HCT116 (cell line): ENCODE data around the gene POLA1. TPM values are rescaled to one million over a fixed set of nuclear protein-coding genes. Genes with fewer than 3 reads are reported as not detected.

Source experiments
- ATAC-seq: fragments of 200-7000 bp; cut with Tn5 transposase; 2 replicates; pipeline ENCODE4 v1.9.1; 2020; ENCODE audit warnings: mild to moderate bottlenecking, moderate library complexity
- BruUV-seq: library from RNA; stranded (reverse); fragments of 400-500 nt; replicated peaks from 2 replicates; lab custom pipeline; 2021; lab: Mats Ljungman, UMichigan
- CTCF ChIA-PET: fragments of 300-600 bp; sonication (Branson Sonifier 250); formaldehyde crosslinking; loops from one replicate; lab custom pipeline; 2021; ENCODE audit warnings: antibody characterized with exemption; lab: Charles Lee
- POLR2A ChIA-PET: fragments of 300-600, 350-600 bp; sonication (Branson Sonifier 250); formaldehyde crosslinking; loops from one replicate; lab custom pipeline; 2021; ENCODE audit warnings: antibody characterized with exemption; lab: Charles Lee
- RAD21 ChIA-PET, 2 experiments: fragments of 300-600 bp; sonication (Branson Sonifier 250); formaldehyde crosslinking; loops; one replicate each; lab custom pipeline; 2023; ENCODE audit warnings: low total read pairs in 2 of 2; ENCODE audit not compliant: uncharacterized antibody in 2 of 2, unreplicated experiment in 2 of 2, low non-redundant PET in 1 of 2; lab: Charles Lee
- DNase-seq: peaks from one replicate; pipeline ENCODE4 v3.0.0-alpha.2; 2010; ENCODE audit warnings: low read depth, low spot score
- H2AFZ ChIP-seq: fragments of 200-600 bp; shearing (Covaris generic), sonication (generic); 2 replicates; pipeline ENCODE4 v1.6.1; 2017; ENCODE audit warnings: low read depth, mixed run types, mixed read lengths, antibody characterized with exemption, low read length; ENCODE audit not compliant: poor library complexity, severe bottlenecking
- H3K27ac ChIP-seq: 2 replicates; pipeline ENCODE4 v1.5.1; 2012; ENCODE audit warnings: low read depth, low read length
- H3K27me3 ChIP-seq: fragments of 200-600 bp; sonication (generic); 2 replicates; pipeline ENCODE4 v1.6.1; 2016; ENCODE audit warnings: mixed run types, low read length, mixed read lengths; ENCODE audit not compliant: insufficient read depth
- H3K36me3 ChIP-seq, 2 experiments: fragments of 200-500 bp in 1 of 2; fragments of 200-600 bp in 1 of 2; sonication (Bioruptor generic) in 1 of 2; sonication (generic) in 1 of 2; 2 replicates each; pipeline versions ENCODE4 v1.5.1 to v1.6.1; 2014 to 2016; ENCODE audit warnings: low read length in 2 of 2, inconsistent platforms in 1 of 2, mixed read lengths in 1 of 2, mixed run types in 1 of 2; ENCODE audit not compliant: insufficient read depth in 2 of 2, control insufficient read depth in 1 of 2
- H3K4me1 ChIP-seq, 2 experiments: fragments of 200-600 bp in 1 of 2; sonication (generic) in 1 of 2; 2 replicates each; pipeline versions ENCODE4 v1.5.1 to v1.6.1; 2012 to 2017; ENCODE audit warnings: low read length in 2 of 2, inconsistent platforms in 1 of 2, mild to moderate bottlenecking in 1 of 2, mixed read lengths in 1 of 2, mixed run types in 1 of 2, moderate library complexity in 1 of 2; ENCODE audit not compliant: insufficient read depth in 2 of 2, control insufficient read depth in 1 of 2
- H3K4me2 ChIP-seq: fragments of 200-600 bp; sonication (generic); 2 replicates; pipeline ENCODE4 v1.6.1; 2017; ENCODE audit warnings: mixed run types, low read length, mixed read lengths
- H3K4me3 ChIP-seq, 2 experiments: fragments of 200-600 bp in 1 of 2; sonication (generic) in 1 of 2; replicated peaks in 1 of 2; 2 replicates each; pipeline ENCODE4 v1.5.1; 2011 to 2016; ENCODE audit warnings: low read length in 2 of 2, control low read depth in 1 of 2, low read depth in 1 of 2, mild to moderate bottlenecking in 1 of 2, mixed read lengths in 1 of 2, mixed run types in 1 of 2
- H3K79me2 ChIP-seq: fragments of 200-600 bp; sonication (generic); 2 replicates; pipeline ENCODE4 v1.6.1; 2017; ENCODE audit warnings: mild to moderate bottlenecking, mixed run types, low read length, moderate library complexity, mixed read lengths; ENCODE audit not compliant: insufficient read depth
- H3K9ac ChIP-seq: fragments of 200-600 bp; sonication (generic); 2 replicates; pipeline ENCODE4 v1.6.1; 2016; ENCODE audit warnings: low read length, mixed read lengths
- H3K9me2 ChIP-seq: fragments of 200-600 bp; sonication (generic), shearing (Covaris generic); 2 replicates; pipeline ENCODE4 v1.6.1; 2017; ENCODE audit warnings: mixed run types, mild to moderate bottlenecking, moderate library complexity; ENCODE audit not compliant: insufficient read depth
- H3K9me3 ChIP-seq, 2 experiments: fragments of 200-500 bp in 1 of 2; fragments of 200-600 bp in 1 of 2; sonication (Bioruptor generic) in 1 of 2; sonication (generic) in 1 of 2; 2 replicates each; pipeline ENCODE4 v1.6.1; 2014 to 2017; ENCODE audit warnings: low read length in 2 of 2, mixed read lengths in 2 of 2, inconsistent platforms in 1 of 2, low read depth in 1 of 2, mild to moderate bottlenecking in 1 of 2, mixed run types in 1 of 2, moderate library complexity in 1 of 2; ENCODE audit not compliant: control insufficient read depth in 1 of 2, insufficient read depth in 1 of 2
- H4K20me1 ChIP-seq: fragments of 200-600 bp; sonication (generic), shearing (Covaris generic); 2 replicates; pipeline ENCODE4 v1.6.1; 2017; ENCODE audit warnings: mixed run types, mild to moderate bottlenecking, moderate library complexity; ENCODE audit not compliant: insufficient read depth
- CBX3 ChIP-seq: IDR thresholded peaks from 2 replicates; pipeline ENCODE4 v1.6.1; 2012; ENCODE audit warnings: low read depth
- CEBPB ChIP-seq: IDR thresholded peaks from 2 replicates; pipeline ENCODE4 v1.6.1; 2012; ENCODE audit warnings: low read depth
- ELF1 ChIP-seq: IDR thresholded peaks from 2 replicates; pipeline ENCODE4 v1.6.1; 2012; ENCODE audit warnings: low read depth, borderline replicate concordance
- EZH2phosphoT487 ChIP-seq: fragments of 200-600 bp; IDR thresholded peaks from 2 replicates; pipeline ENCODE4 v1.6.1; 2018; ENCODE audit warnings: antibody characterized with exemption, borderline replicate concordance
- FOSL1 ChIP-seq: IDR thresholded peaks from 2 replicates; pipeline ENCODE4 v1.6.1; 2012; ENCODE audit warnings: low read depth
- JUND ChIP-seq: IDR thresholded peaks from 2 replicates; pipeline ENCODE4 v1.6.1; 2012
- POLR2AphosphoS5 ChIP-seq: IDR thresholded peaks from 2 replicates; pipeline ENCODE4 v1.6.1; 2011; ENCODE audit warnings: mild to moderate bottlenecking, low read depth, low read length, moderate library complexity
- RAD21 ChIP-seq: IDR thresholded peaks from 2 replicates; pipeline ENCODE4 v1.6.1; 2012; ENCODE audit warnings: low read depth, mild to moderate bottlenecking
- SIN3A ChIP-seq: IDR thresholded peaks from 2 replicates; pipeline ENCODE4 v1.6.1; 2012; ENCODE audit warnings: low read depth
- SP1 ChIP-seq: IDR thresholded peaks from 2 replicates; pipeline ENCODE4 v1.6.1; 2012; ENCODE audit warnings: low read depth
- SRF ChIP-seq: IDR thresholded peaks from 2 replicates; pipeline ENCODE4 v1.6.1; 2012; ENCODE audit warnings: low read depth
- TCF7L2 ChIP-seq: IDR thresholded peaks from 2 replicates; pipeline ENCODE4 v1.7.0; 2011; ENCODE audit warnings: borderline replicate concordance, inconsistent platforms; ENCODE audit not compliant: insufficient read depth, insufficient read length; ENCODE audit errors: extremely low read depth
- YY1 ChIP-seq: IDR thresholded peaks from 2 replicates; pipeline ENCODE4 v1.6.1; 2011; ENCODE audit warnings: low read length, low read depth, moderate library complexity, mild to moderate bottlenecking; ENCODE audit not compliant: insufficient replicate concordance; ENCODE audit errors: extremely low read depth
- ZNF274 ChIP-seq: fragments of 200-500 bp; sonication (Bioruptor generic); IDR thresholded peaks from 2 replicates; pipeline ENCODE4 v1.6.1; 2014; ENCODE audit warnings: mild to moderate bottlenecking, low read depth, low read length, inconsistent platforms
- intact Hi-C: fragments of 100-400 bp; cut with micrococcal nuclease; formaldehyde crosslinking; loops from 2 replicates; pipeline ENCODE4 v1.10.0; 2022
- total RNA-seq: library from RNA; stranded (reverse); gene quantifications from one replicate; pipeline ENCODE4 v1.2.1, GENCODE V29; 2021; ENCODE audit not compliant: unreplicated experiment
- TF ChIP-seq, protein P1 (sequence below): IDR thresholded peaks from 2 replicates; pipeline ENCODE4 v1.6.1; 2012
- TF ChIP-seq, protein P2 (sequence below), 3 experiments: fragments of 200-600 bp in 1 of 3; sonication (generic) in 1 of 3; IDR thresholded peaks in 2 of 3; conservative IDR thresholded peaks in 1 of 3; 2 replicates each; pipeline ENCODE4 v1.5.1; 2012 to 2017; ENCODE audit warnings: low read depth in 2 of 3, low read length in 2 of 3, antibody characterized with exemption in 1 of 3, borderline replicate concordance in 1 of 3, control low read depth in 1 of 3, mild to moderate bottlenecking in 1 of 3, mixed read lengths in 1 of 3, mixed run types in 1 of 3, moderate library complexity in 1 of 3; ENCODE audit not compliant: insufficient read depth in 1 of 3

POLA1 gene
- total RNA-seq, 1 experiment from 2014 or later = 27.0 TPM

DNA sequence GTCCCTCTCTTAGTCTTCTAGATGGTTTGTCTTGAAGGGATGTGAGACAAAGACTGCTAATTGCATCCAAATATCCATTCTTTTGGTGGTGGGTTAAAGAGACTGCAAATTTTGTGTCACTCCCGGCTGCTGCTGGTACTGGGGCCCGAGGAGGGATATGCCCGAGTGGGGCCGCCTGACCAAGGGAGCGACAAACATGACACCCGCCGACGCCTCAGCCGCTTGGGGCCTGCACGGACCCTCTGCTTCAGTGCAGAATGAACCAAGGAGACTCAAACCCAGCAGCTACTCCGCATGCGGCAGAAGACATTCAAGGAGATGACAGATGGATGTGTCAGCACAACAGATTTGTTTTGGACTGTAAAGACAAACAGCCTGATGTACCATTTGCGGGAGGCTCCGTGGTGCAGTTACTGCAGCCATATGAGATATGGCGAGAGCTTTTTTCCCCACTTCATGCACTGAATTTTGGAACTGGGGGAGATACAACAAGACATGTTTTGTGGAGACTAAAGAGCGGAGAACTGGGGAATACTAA, 335.6 kb downstream of the POLA1 start:
- Histone ChIP-seq H3K4me3 (no peak overlapping the region), H3K9me3 (no peaks in the 10 kb centered on the region), H3K27me3 (no peaks in the 10 kb centered on the region), H3K36me3 (no peaks in the 10 kb centered on the region), H3K4me2 (peak overlapping the region; percentile 50; the same call in 1 of the 2 replicates), H3K4me1 (peaks cover 5 to 10% of the 10 kb centered on the region in 2 experiments; a peak in 3 of 4 replicates), H3K27ac (no peak overlapping the region), H3K9me2 (no peaks in the 10 kb centered on the region), H3K79me2 (no peaks in the 10 kb centered on the region), H2AFZ (peak overlapping the region; percentile 40), H4K20me1 (no peaks in the 10 kb centered on the region), H3K9ac (no peak overlapping the region)
- ChIA-PET CTCF (interaction anchor here (1.0 kb wide), 1 partner anchor 9 kb away, joined by 4 read pairs; no protein-coding TSS in a partner anchor), RAD21 (no interaction called here), POLR2A (no interaction called here)
- no peak for ATAC-seq
- no peak for TF ChIP-seq SIN3A
- no peak for TF ChIP-seq SP1
- TF ChIP-seq ELF1 = no peak
- no peak for TF ChIP-seq TCF7L2
- TF ChIP-seq CBX3 = no peak
- no peak for TF ChIP-seq ZNF274
- TF ChIP-seq POLR2AphosphoS5 = no peak
- no peak for TF ChIP-seq JUND
- BruUV-seq = no TSS peak
- no peak for DNase-seq
- intact Hi-C loops = no loop called here

DNA sequence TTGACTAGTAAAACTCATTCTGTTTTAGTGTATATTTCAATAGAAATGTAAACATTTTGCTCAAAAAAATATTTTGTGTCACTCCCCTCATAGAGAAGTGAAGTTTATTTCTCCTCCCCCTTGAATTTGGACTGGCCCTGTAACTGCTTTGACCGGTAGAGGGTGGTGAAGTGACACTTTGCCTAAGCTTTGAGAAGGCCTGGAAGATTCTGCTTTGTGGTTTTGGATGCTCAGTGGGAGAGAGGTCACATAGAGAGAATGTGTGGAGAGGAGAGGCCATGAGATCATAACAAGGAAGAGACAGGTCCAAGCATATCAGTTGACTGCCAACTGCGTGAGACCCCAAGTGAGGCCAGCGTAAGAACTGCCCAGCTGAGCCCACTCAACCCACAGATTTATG, 341.2 kb downstream of the POLA1 start:
- ChIA-PET POLR2A (no interaction called here), CTCF (interaction anchor here (0.6 to 1.9 kb wide), 2 partner anchors 109 to 259 kb away, joined by 3 to 7 read pairs; no protein-coding TSS in a partner anchor), RAD21 (no interaction called here)
- Histone ChIP-seq H3K9me3 (no peaks in the 10 kb centered on the region), H3K4me2 (no peak overlapping the region), H3K27ac (no peak overlapping the region), H3K9me2 (no peaks in the 10 kb centered on the region), H2AFZ (no peak overlapping the region), H3K79me2 (no peaks in the 10 kb centered on the region), H3K9ac (no peak overlapping the region), H3K27me3 (no peaks in the 10 kb centered on the region), H3K36me3 (no peaks in the 10 kb centered on the region), H3K4me1 (no peaks in the 10 kb centered on the region), H4K20me1 (no peaks in the 10 kb centered on the region), H3K4me3 (no peak overlapping the region)
- no peak for DNase-seq
- ATAC-seq = peak; percentile 75
- BruUV-seq = no TSS peak
- intact Hi-C loops = loop anchor here (1.0 kb wide), 1 partner anchor 109 kb away; no protein-coding TSS in a partner anchor
- TF ChIP-seq RAD21 = peak; percentile 52
- TF ChIP-seq, protein P1, sequence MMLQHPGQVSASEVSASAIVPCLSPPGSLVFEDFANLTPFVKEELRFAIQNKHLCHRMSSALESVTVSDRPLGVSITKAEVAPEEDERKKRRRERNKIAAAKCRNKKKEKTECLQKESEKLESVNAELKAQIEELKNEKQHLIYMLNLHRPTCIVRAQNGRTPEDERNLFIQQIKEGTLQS = no peak
- no peak for TF ChIP-seq POLR2AphosphoS5
- TF ChIP-seq, protein P2, sequence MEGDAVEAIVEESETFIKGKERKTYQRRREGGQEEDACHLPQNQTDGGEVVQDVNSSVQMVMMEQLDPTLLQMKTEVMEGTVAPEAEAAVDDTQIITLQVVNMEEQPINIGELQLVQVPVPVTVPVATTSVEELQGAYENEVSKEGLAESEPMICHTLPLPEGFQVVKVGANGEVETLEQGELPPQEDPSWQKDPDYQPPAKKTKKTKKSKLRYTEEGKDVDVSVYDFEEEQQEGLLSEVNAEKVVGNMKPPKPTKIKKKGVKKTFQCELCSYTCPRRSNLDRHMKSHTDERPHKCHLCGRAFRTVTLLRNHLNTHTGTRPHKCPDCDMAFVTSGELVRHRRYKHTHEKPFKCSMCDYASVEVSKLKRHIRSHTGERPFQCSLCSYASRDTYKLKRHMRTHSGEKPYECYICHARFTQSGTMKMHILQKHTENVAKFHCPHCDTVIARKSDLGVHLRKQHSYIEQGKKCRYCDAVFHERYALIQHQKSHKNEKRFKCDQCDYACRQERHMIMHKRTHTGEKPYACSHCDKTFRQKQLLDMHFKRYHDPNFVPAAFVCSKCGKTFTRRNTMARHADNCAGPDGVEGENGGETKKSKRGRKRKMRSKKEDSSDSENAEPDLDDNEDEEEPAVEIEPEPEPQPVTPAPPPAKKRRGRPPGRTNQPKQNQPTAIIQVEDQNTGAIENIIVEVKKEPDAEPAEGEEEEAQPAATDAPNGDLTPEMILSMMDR (IDR thresholded peaks at IDR 0.05 in 2 of 3, conservative IDR thresholded peaks at IDR 0.05 in 1 of 3; ENCODE audit: borderline replicate concordance in 1 of 3, insufficient read depth in 1 of 3, low read depth in 2 of 3, low read length in 2 of 3) = peak; percentile 28 to 40 (median 32); a peak in 3 of 6 replicates
- TF ChIP-seq EZH2phosphoT487 = no peak
- no peak for TF ChIP-seq FOSL1
- TF ChIP-seq SRF = no peak
- TF ChIP-seq YY1 = no peak
- no peak for TF ChIP-seq CBX3
- no peak for TF ChIP-seq TCF7L2
- no peak for TF ChIP-seq CEBPB
